ENCODE measurements around the gene POU2F1.

DNA sequence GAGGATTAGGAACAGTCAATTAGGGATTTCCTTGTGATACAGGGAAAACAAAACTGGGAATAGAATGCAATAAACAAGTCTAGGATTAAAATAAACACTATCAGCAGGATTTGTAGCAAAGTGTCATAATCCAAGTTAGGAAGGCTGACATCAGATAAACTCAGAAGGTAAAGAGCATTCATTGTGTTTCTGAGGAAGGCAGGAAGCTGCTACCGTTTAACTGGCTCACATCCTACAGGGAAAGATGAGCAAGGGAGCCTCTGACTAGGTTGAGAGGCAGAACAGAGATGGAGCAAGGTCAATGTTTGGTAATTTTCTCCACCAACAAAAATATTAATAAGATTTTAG, 124.7 kb downstream of the POU2F1 start:
- TF ChIP-seq CTCF (IDR thresholded peaks at IDR 0.05) (no peak), POLR2A (IDR thresholded peaks at IDR 0.05) (no peak)

Measured in body of pancreas (tissue), 4 donors.